Coronary artery (tissue), 2 donors: ENCODE measurements around the gene RASD2.

ENCODE experiments used
- DNase-seq: peaks from one replicate; pipeline ENCODE4 v3.0.0-alpha.2; 2017; ENCODE audit warnings: low spot score
- H3K27ac ChIP-seq, 2 donors: fragments of 200-600 bp; sonication (generic); one replicate each; pipeline ENCODE4 v1.5.1; 2016 to 2019
- H3K4me3 ChIP-seq: fragments of 200-600 bp; sonication (generic); 2 replicates; pipeline ENCODE4 v1.5.1; 2016; ENCODE audit warnings: mild to moderate bottlenecking, moderate library complexity
- TF ChIP-seq, protein P1 (sequence below): fragments of 200-600 bp; sonication (generic); IDR thresholded peaks from one replicate; pipeline ENCODE4 v1.5.1; 2019; ENCODE audit warnings: antibody characterized with exemption

The RASD2 gene

DNA sequence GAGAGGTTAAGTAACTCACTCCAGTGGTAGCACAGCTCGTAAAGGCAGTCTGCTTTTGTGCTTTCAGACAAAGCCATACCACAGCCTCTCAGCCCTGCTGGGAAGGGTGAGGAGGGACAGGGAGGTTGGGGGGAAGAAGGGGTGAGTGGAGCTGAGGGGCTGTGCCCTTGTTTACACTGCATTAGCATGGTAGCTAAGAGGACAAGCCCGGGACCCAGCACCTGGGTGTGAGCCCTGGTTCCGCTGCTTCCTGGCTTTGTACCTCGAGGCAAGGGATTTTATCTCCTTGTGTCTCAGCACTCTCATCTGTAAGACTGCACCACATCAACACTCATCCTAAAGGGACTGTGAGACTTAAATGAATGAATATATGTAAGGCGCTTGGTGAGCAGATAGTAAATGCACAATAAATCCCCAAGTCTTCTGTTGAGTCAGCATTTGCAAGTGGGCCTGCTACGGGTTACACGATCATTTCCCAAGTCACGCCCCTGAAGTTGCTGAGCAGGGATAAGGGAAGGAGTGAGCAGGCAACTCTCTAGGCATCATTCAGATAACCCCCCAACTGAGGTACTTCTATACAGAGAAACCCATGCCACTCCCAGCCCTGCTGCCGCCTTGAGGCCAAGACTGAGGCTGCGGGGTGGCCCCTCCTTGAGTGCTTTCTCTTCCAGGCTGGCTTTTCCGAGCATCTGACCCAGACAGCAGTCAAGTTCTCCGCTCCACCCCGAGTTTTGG, 7.5 kb downstream of the RASD2 start:
- Histone ChIP-seq H3K27ac (no peak overlapping the region), H3K4me3 (no peak overlapping the region)
- no peak for DNase-seq
- TF ChIP-seq, protein P1, sequence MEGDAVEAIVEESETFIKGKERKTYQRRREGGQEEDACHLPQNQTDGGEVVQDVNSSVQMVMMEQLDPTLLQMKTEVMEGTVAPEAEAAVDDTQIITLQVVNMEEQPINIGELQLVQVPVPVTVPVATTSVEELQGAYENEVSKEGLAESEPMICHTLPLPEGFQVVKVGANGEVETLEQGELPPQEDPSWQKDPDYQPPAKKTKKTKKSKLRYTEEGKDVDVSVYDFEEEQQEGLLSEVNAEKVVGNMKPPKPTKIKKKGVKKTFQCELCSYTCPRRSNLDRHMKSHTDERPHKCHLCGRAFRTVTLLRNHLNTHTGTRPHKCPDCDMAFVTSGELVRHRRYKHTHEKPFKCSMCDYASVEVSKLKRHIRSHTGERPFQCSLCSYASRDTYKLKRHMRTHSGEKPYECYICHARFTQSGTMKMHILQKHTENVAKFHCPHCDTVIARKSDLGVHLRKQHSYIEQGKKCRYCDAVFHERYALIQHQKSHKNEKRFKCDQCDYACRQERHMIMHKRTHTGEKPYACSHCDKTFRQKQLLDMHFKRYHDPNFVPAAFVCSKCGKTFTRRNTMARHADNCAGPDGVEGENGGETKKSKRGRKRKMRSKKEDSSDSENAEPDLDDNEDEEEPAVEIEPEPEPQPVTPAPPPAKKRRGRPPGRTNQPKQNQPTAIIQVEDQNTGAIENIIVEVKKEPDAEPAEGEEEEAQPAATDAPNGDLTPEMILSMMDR = no peak

DNA sequence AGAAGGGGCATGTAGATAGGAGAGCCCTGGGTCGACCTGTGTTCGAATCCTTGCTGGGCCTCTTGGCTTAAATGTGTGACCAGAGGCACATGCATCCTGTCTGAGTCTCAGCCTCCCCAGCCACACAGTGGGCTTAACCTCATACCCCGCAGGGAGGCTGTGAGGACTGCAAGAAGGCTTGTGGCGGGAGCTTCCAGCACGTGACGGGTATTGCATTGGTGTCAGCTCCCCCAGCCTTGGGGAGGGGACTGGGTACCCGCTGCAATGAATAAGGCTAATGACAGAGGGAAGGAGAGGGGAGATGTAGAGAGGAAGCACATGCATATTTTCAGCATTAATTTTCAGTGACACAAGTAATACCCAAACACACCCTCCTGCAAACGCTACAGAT, 8.1 kb downstream of the RASD2 start:
- TF ChIP-seq, protein P1 = no peak

DNA sequence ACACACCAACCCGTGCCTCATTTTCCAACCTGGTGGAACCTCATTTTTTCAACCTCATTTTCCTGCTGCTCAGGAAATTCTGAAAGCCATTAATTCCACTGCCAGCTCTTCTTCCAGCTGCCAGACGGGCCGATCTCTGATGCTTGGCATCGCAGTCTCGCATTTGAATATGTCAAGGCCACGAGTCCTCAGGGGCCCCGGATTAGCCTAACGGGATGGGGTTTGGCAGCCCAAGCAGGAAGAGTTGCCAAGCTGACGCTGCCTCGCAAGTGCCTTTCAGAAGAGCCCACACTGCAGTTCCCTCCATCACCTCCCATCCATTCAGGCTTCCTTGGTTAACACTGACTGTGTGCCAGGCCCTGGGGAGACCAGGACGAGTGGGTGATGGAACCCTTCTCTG, 8.7 kb downstream of the RASD2 start:
- TF ChIP-seq, protein P1 = no peak
- no peak for DNase-seq
- Histone ChIP-seq H3K4me3 (no peak overlapping the region), H3K27ac (no peak overlapping the region)

More for the DNA sequence above, 8.1 kb downstream of the RASD2 start:
- Histone ChIP-seq H3K4me3 (no peak overlapping the region), H3K27ac (no peak overlapping the region)
- DNase-seq = no peak

DNA sequence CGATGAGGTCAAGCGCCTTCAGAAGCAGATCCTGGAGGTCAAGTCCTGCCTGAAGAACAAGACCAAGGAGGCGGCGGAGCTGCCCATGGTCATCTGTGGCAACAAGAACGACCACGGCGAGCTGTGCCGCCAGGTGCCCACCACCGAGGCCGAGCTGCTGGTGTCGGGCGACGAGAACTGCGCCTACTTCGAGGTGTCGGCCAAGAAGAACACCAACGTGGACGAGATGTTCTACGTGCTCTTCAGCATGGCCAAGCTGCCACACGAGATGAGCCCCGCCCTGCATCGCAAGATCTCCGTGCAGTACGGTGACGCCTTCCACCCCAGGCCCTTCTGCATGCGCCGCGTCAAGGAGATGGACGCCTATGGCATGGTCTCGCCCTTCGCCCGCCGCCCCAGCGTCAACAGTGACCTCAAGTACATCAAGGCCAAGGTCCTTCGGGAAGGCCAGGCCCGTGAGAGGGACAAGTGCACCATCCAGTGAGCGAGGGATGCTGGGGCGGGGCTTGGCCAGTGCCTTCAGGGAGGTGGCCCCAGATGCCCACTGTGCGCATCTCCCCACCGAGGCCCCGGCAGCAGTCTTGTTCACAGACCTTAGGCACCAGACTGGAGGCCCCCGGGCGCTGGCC, 11.0 kb downstream of the RASD2 start:
- no peak overlapping the region for H3K4me3 ChIP-seq
- no peak overlapping the region for H3K27ac ChIP-seq
- TF ChIP-seq, protein P1 = no peak
- no peak for DNase-seq

DNA sequence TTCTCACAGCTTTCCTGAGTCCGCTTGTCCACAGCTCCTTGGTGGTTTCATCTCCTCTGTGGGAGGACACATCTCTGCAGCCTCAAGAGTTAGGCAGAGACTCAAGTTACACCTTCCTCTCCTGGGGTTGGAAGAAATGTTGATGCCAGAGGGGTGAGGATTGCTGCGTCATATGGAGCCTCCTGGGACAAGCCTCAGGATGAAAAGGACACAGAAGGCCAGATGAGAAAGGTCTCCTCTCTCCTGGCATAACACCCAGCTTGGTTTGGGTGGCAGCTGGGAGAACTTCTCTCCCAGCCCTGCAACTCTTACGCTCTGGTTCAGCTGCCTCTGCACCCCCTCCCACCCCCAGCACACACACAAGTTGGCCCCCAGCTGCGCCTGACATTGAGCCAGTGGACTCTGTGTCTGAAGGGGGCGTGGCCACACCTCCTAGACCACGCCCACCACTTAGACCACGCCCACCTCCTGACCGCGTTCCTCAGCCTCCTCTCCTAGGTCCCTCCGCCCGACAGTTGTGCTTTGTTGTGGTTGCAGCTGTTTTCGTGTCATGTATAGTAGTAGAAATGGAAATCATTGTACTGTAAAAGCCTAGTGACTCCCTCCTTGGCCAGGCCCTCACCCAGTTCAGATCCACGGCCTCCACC, 11.7 kb downstream of the RASD2 start:
- Histone ChIP-seq H3K4me3 (no peak overlapping the region), H3K27ac (no peak overlapping the region)
- no peak for DNase-seq
- TF ChIP-seq, protein P1 = no peak

DNA sequence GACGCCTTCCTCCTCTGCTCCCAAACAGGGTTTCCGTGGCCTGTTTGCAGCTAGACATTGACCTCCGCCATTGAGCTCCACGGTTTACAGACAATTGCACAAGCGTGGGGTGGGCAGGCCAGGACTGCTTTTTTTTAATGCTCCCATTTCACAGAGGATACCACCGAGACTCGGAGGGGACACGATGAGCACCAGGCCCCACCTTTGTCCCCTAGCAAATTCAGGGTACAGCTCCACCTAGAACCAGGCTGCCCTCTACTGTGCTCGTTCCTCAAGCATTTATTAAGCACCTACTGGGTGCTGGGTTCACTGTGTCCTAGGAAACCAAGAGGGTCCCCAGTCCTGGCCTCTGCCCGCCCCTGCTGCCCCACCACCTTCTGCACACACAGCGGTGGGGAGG, 12.2 kb downstream of the RASD2 start:
- Histone ChIP-seq H3K27ac (no peak overlapping the region), H3K4me3 (no peak overlapping the region)
- TF ChIP-seq, protein P1 = no peak
- no peak for DNase-seq
